H1 (cell line): ENCODE data around the gene OR2T33. TPM values are rescaled to one million over a fixed set of nuclear protein-coding genes. Genes with fewer than 3 reads are reported as not detected.
"Not testable (repeated sequence)": the region's sequence is repeated elsewhere in the genome, so short reads cannot be mapped to it uniquely, and the experiment has no call there.

ENCODE experiments used
- CTCF ChIA-PET: fragments of 300-600 bp; sonication (Branson Sonifier 250); formaldehyde crosslinking; loops from one replicate; lab custom pipeline; 2021; ENCODE audit not compliant: partially characterized antibody; lab: Charles Lee
- POLR2A ChIA-PET: fragments of 300-600 bp; sonication (Branson Sonifier 250); formaldehyde crosslinking; loops from one replicate; lab custom pipeline; 2021; ENCODE audit warnings: inconsistent platforms; ENCODE audit not compliant: partially characterized antibody; lab: Charles Lee
- DNase-seq, 2 experiments: peaks; one replicate each; pipeline versions ENCODE4 v3.0.0 to v3.0.0-alpha.2; 2010 to 2022; ENCODE audit warnings: low spot score in 2 of 2, low read depth in 1 of 2, mixed read lengths in 1 of 2
- FAIRE-seq: peaks from 2 replicates; lab custom pipeline; 2011; peaks lifted over from hg19 to GRCh38; lab: Jason Lieb, UNC
- H2AFZ ChIP-seq: 2 replicates; pipeline ENCODE4 v1.8.1; 2012; ENCODE audit warnings: low read length, inconsistent platforms
- H2AK5ac ChIP-seq: 2 replicates; pipeline ENCODE4 v1.6.1; 2013; ENCODE audit warnings: low read depth, low read length
- H2BK120ac ChIP-seq: replicated peaks from 2 replicates; pipeline ENCODE3; 2013; ENCODE audit warnings: low read depth, low read length, inconsistent platforms
- H2BK12ac ChIP-seq: 2 replicates; pipeline ENCODE4 v1.6.1; 2013; ENCODE audit warnings: low read depth, low read length
- H2BK15ac ChIP-seq: 2 replicates; pipeline ENCODE4 v1.6.1; 2013; ENCODE audit warnings: low read length
- H2BK20ac ChIP-seq: 2 replicates; pipeline ENCODE4 v1.6.1; 2013; ENCODE audit warnings: low read length
- H2BK5ac ChIP-seq: 2 replicates; pipeline ENCODE4 v1.6.1; 2013; ENCODE audit warnings: low read depth, low read length
- H3K14ac ChIP-seq: 2 replicates; pipeline ENCODE4 v1.6.1; 2013; ENCODE audit warnings: inconsistent platforms; ENCODE audit not compliant: insufficient read length
- H3K18ac ChIP-seq: 2 replicates; pipeline ENCODE4 v1.6.1; 2013; ENCODE audit warnings: low read length; ENCODE audit errors: extremely low read depth
- H3K23ac ChIP-seq: 2 replicates; pipeline ENCODE4 v1.6.1; 2013; ENCODE audit warnings: inconsistent platforms; ENCODE audit not compliant: insufficient read length
- H3K23me2 ChIP-seq: 2 replicates; pipeline ENCODE4 v1.6.1; 2013; ENCODE audit warnings: low read depth, low read length
- H3K27ac ChIP-seq: 2 replicates; pipeline ENCODE4 v1.6.1; 2011; ENCODE audit warnings: low read depth, low read length, inconsistent platforms
- H3K27me3 ChIP-seq, 4 experiments: replicated peaks in 1 of 4; 1 replicate in 1 of 4; 2 replicates in 3 of 4; pipeline versions ENCODE4 v1.6.1 to v1.8.1; 2011 to 2013; ENCODE audit warnings: low read length in 3 of 4, mild to moderate bottlenecking in 3 of 4, inconsistent platforms in 2 of 4, mixed read lengths in 2 of 4, moderate library complexity in 1 of 4; ENCODE audit not compliant: control insufficient read depth in 3 of 4, insufficient read depth in 3 of 4; ENCODE audit errors: extremely low read depth in 1 of 4
- H3K36me3 ChIP-seq, 4 experiments: 2 replicates each; pipeline versions ENCODE4 v1.6.1 to v1.8.1; 2011 to 2013; ENCODE audit warnings: mild to moderate bottlenecking in 4 of 4, low read length in 3 of 4, moderate library complexity in 2 of 4, control low read depth in 1 of 4, inconsistent platforms in 1 of 4; ENCODE audit not compliant: insufficient read depth in 4 of 4, control insufficient read depth in 2 of 4
- H3K4ac ChIP-seq: replicated peaks from 2 replicates; pipeline ENCODE3; 2013; ENCODE audit warnings: low read length, low read depth, mixed read lengths, inconsistent platforms; ENCODE audit not compliant: insufficient read length
- H3K4me1 ChIP-seq, 4 experiments: replicated peaks in 1 of 4; 1 replicate in 1 of 4; 2 replicates in 3 of 4; pipeline versions ENCODE4 v1.6.1 to v1.8.1; 2011 to 2013; ENCODE audit warnings: low read length in 3 of 4, inconsistent platforms in 2 of 4, mixed read lengths in 1 of 4; ENCODE audit not compliant: insufficient read depth in 4 of 4, control insufficient read depth in 3 of 4
- H3K4me2 ChIP-seq, 2 experiments: 2 replicates each; pipeline versions ENCODE4 v1.6.1 to v1.8.1; 2011 to 2013; ENCODE audit warnings: low read depth in 2 of 2, low read length in 2 of 2, control low read depth in 1 of 2, inconsistent platforms in 1 of 2, mild to moderate bottlenecking in 1 of 2; ENCODE audit not compliant: insufficient read depth in 1 of 2
- H3K4me3 ChIP-seq, 4 experiments: fragments of 200-600, 300-600 bp in 1 of 4; sonication (generic), shearing (Covaris generic), sonication (Bioruptor Twin) in 1 of 4; 2 replicates each; pipeline versions ENCODE4 v1.5.1 to v1.8.1; 2011 to 2016; ENCODE audit warnings: low read length in 4 of 4, low read depth in 3 of 4, control low read depth in 2 of 4, inconsistent platforms in 2 of 4, mild to moderate bottlenecking in 2 of 4, mixed read lengths in 1 of 4, moderate library complexity in 1 of 4; ENCODE audit not compliant: insufficient read depth in 2 of 4; ENCODE audit errors: extremely low read depth in 1 of 4
- H3K56ac ChIP-seq: replicated peaks from 2 replicates; pipeline ENCODE3; 2013; ENCODE audit warnings: low read depth, mild to moderate bottlenecking, mixed read lengths, low read length, inconsistent platforms; ENCODE audit not compliant: insufficient read length
- H3K79me1 ChIP-seq: 2 replicates; pipeline ENCODE4 v1.6.1; 2013; ENCODE audit warnings: low read depth, low read length, control low read depth
- H3K79me2 ChIP-seq, 2 experiments: 2 replicates each; pipeline versions ENCODE4 v1.6.1 to v1.8.1; 2012 to 2013; ENCODE audit warnings: low read length in 2 of 2, mild to moderate bottlenecking in 2 of 2, inconsistent platforms in 1 of 2; ENCODE audit not compliant: insufficient read depth in 2 of 2, control insufficient read depth in 1 of 2
- H3K9ac ChIP-seq, 4 experiments: replicated peaks in 1 of 4; 1 replicate in 1 of 4; 2 replicates in 3 of 4; pipeline versions ENCODE4 v1.6.1 to v1.8.1; 2011 to 2013; ENCODE audit warnings: low read depth in 3 of 4, low read length in 3 of 4, control low read depth in 2 of 4, mild to moderate bottlenecking in 2 of 4, moderate library complexity in 2 of 4, inconsistent platforms in 1 of 4; ENCODE audit errors: extremely low read depth in 1 of 4
- H3K9me3 ChIP-seq, 2 experiments: 2 replicates each; pipeline versions ENCODE4 v1.6.1 to v1.8.1; 2012 to 2013; ENCODE audit warnings: mild to moderate bottlenecking in 2 of 2, moderate library complexity in 2 of 2, control low read depth in 1 of 2, inconsistent platforms in 1 of 2, low read depth in 1 of 2, low read length in 1 of 2, mixed read lengths in 1 of 2; ENCODE audit not compliant: insufficient read depth in 2 of 2
- H4K20me1 ChIP-seq, 2 experiments: replicated peaks in 1 of 2; 2 replicates each; pipeline versions ENCODE3 to v1.8.1; 2011 to 2013; ENCODE audit warnings: inconsistent platforms in 2 of 2, low read length in 2 of 2, mild to moderate bottlenecking in 1 of 2; ENCODE audit not compliant: insufficient read depth in 2 of 2, control insufficient read depth in 1 of 2
- H4K5ac ChIP-seq: 2 replicates; pipeline ENCODE4 v1.6.1; 2013; ENCODE audit warnings: low read length, low read depth, mixed read lengths, inconsistent platforms; ENCODE audit not compliant: insufficient read length
- H4K8ac ChIP-seq: 2 replicates; pipeline ENCODE4 v1.8.0; 2013; ENCODE audit warnings: mild to moderate bottlenecking, moderate library complexity, low read length, inconsistent platforms; ENCODE audit not compliant: insufficient read depth; ENCODE audit errors: extremely low read depth
- H4K91ac ChIP-seq: replicated peaks from 2 replicates; pipeline ENCODE3; 2013; ENCODE audit warnings: low read length, mixed read lengths, inconsistent platforms; ENCODE audit not compliant: insufficient read length
- WGBS, 2 experiments: shearing (Covaris generic) in 1 of 2; methylation state at CpG; one replicate each; pipeline versions ENCODE4 v1.1.6 to v1.1.7; 2013 to 2015; ENCODE audit warnings: low lambda C conversion rate in 2 of 2, mixed read lengths in 2 of 2, inconsistent platforms in 1 of 2, low coverage in 1 of 2, missing lambda C conversion rate in 1 of 2; ENCODE audit not compliant: insufficient replicate concordance in 2 of 2, insufficient coverage in 1 of 2, insufficient read length in 1 of 2; ENCODE audit errors: extremely low coverage in 1 of 2, missing lambda C conversion rate in 1 of 2; 5-methylcytosine and 5-hydroxymethylcytosine counted together
- polyA plus RNA-seq, 7 experiments: library from polyadenylated mRNA; depleted of rRNA in 3 of 7; stranded (reverse) in 5 of 7; unstranded in 2 of 7; fragments of >200 nt in 5 of 7; fragments of 200-250 nt in 2 of 7; gene quantifications; 1 replicate in 5 of 7; 2 replicates in 1 of 7; 4 replicates in 1 of 7; pipeline versions ENCODE4 v1.2.1 to v1.2.3, GENCODE V29; 2011 to 2013; ENCODE audit warnings: missing spikeins in 2 of 7, mixed read lengths in 2 of 7
- total RNA-seq: library from RNA; stranded (reverse); fragmentation: NEBNext Ultra II Directional; extraction: Animal tissue kit (Norgen Biotek cat#: 25700); gene quantifications from 2 replicates; pipeline ENCODE4 v1.2.1, GENCODE V29; 2021

Gene OR2T33
- total and polyA plus RNA-seq, 2 of the 8 experiments (the other 6 are each of a cell fraction or from before 2014, with no cell fraction given), result not detected

DNA sequence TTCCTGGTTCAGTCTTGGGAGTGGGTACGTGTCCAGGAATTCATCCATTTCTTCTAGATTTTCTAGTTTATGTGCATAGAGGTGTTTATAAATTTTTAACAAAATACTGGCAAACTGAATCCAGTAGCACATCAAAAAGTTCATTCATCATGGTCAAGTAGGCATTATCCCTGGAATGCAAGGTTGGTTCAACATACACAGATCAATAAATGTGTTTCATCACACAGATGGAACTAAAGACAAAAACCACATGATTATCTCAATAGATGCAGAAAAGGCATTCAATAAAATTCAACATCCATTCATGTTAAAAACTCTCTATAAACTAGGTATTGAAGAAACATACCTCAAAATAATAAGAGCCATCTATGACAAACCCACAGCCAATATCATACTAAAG, 18.5 kb downstream of the OR2T33 start:
- H3K23ac ChIP-seq, H4K91ac ChIP-seq, H2BK120ac ChIP-seq, H2AFZ ChIP-seq, DNase-seq, H2BK15ac ChIP-seq, H3K27me3 ChIP-seq, H3K4me3 ChIP-seq, H3K18ac ChIP-seq, H3K23me2 ChIP-seq, H3K14ac ChIP-seq, H3K79me2 ChIP-seq, H2BK12ac ChIP-seq, H3K4ac ChIP-seq, H4K20me1 ChIP-seq, H3K56ac ChIP-seq, H2BK5ac ChIP-seq, H4K8ac ChIP-seq, CTCF ChIA-PET, H3K4me1 ChIP-seq, H3K4me2 ChIP-seq, H4K5ac ChIP-seq, H2BK20ac ChIP-seq, H3K27ac ChIP-seq, H2AK5ac ChIP-seq, FAIRE-seq, H3K9ac ChIP-seq, POLR2A ChIA-PET, H3K79me1 ChIP-seq, H3K36me3 ChIP-seq: not testable (repeated sequence)
- peaks cover 20 to 28% of the 10 kb centered on the region in 2 experiments; a peak in 3 of 4 replicates for H3K9me3 ChIP-seq
- 90% methylated on average over 1 of the region's 1 CpG; no CpG with 5 or more reads in 1 of the 2 experiments for WGBS, 2 experiments
